HepG2 (cell line): ENCODE data around the gene MED12L. TPM values are rescaled to one million over a fixed set of nuclear protein-coding genes. Genes with fewer than 3 reads are reported as not detected.

ENCODE experiments used
- ATAC-seq: fragments of 200-7000 bp; cut with Tn5 transposase; 3 replicates; pipeline ENCODE4 v1.9.1; 2020; ENCODE audit warnings: mild to moderate bottlenecking, moderate library complexity
- BruUV-seq: library from RNA; stranded (reverse); fragments of 400-500 nt; replicated peaks from 2 replicates; lab custom pipeline; 2021; lab: Mats Ljungman, UMichigan
- CTCF ChIA-PET: fragments of 300-600 bp; formaldehyde crosslinking; extraction: SDS; loops from one replicate; lab custom pipeline; 2021; ENCODE audit warnings: low total read pairs, inconsistent platforms, low intra/inter-chr PET ratio; lab: Yijun Ruan, JAX
- POLR2A ChIA-PET: fragments of 350-600 bp; sonication (Branson Sonifier 250); formaldehyde crosslinking; loops from one replicate; lab custom pipeline; 2020; ENCODE audit warnings: antibody characterized with exemption, inconsistent platforms; lab: Yijun Ruan, JAX
- DNase-seq: peaks from one replicate; pipeline ENCODE4 v3.0.0-alpha.2; 2015; ENCODE audit warnings: low spot score
- FAIRE-seq: peaks from 3 replicates; lab custom pipeline; 2011; peaks lifted over from hg19 to GRCh38; lab: Jason Lieb, UNC
- H2AFZ ChIP-seq: one replicate; pipeline ENCODE4 v1.6.1; 2011; ENCODE audit warnings: low read length, inconsistent platforms
- H3K27ac ChIP-seq: fragments of 300-600 bp; 3 replicates; pipeline ENCODE4 v1.8.0; 2011; ENCODE audit warnings: mixed run types, mild to moderate bottlenecking, mixed read lengths, low read length, inconsistent platforms; ENCODE audit not compliant: insufficient read depth; ENCODE audit errors: extremely low read length
- H3K27me3 ChIP-seq, 2 experiments: fragments of 200-600 bp in 1 of 2; 2 replicates in 1 of 2; 3 replicates in 1 of 2; pipeline versions ENCODE4 v1.6.0 to v1.8.0; 2011; ENCODE audit warnings: low read length in 2 of 2, mild to moderate bottlenecking in 2 of 2, moderate library complexity in 2 of 2, inconsistent platforms in 1 of 2; ENCODE audit not compliant: insufficient read depth in 2 of 2, control insufficient read depth in 1 of 2
- H3K36me3 ChIP-seq, 2 experiments: fragments of 200-600 bp in 1 of 2; replicated peaks in 1 of 2; 2 replicates in 1 of 2; 3 replicates in 1 of 2; pipeline versions ENCODE4 v1.5.1 to v1.8.0; 2011; ENCODE audit warnings: low read length in 2 of 2, inconsistent platforms in 1 of 2; ENCODE audit not compliant: insufficient read depth in 2 of 2, control insufficient read depth in 1 of 2
- H3K4me1 ChIP-seq: 2 replicates; pipeline ENCODE4 v1.5.1; 2012; ENCODE audit warnings: low read length, inconsistent platforms; ENCODE audit not compliant: insufficient read depth
- H3K4me2 ChIP-seq: 2 replicates; pipeline ENCODE4 v1.6.0; 2011; ENCODE audit warnings: low read depth, low read length, inconsistent platforms
- H3K4me3 ChIP-seq, 3 experiments: fragments of 200-600 bp in 1 of 3; sonication (generic), shearing (Covaris generic) in 1 of 3; replicated peaks in 1 of 3; 2 replicates each; pipeline ENCODE4 v1.5.1; 2011 to 2016; ENCODE audit warnings: low read length in 3 of 3, inconsistent platforms in 2 of 3, low read depth in 2 of 3, mild to moderate bottlenecking in 2 of 3, control low read depth in 1 of 3, mixed read lengths in 1 of 3; ENCODE audit not compliant: insufficient read depth in 1 of 3
- H3K79me2 ChIP-seq: one replicate; pipeline ENCODE4 v1.6.1; 2011; ENCODE audit warnings: low read length, inconsistent platforms; ENCODE audit not compliant: insufficient read depth
- H3K9ac ChIP-seq: 2 replicates; pipeline ENCODE4 v1.6.0; 2011; ENCODE audit warnings: mild to moderate bottlenecking, low read depth, low read length, inconsistent platforms; ENCODE audit not compliant: insufficient read depth
- H3K9me3 ChIP-seq: 2 replicates; pipeline ENCODE4 v1.5.1; 2012; ENCODE audit warnings: mild to moderate bottlenecking, low read length
- H4K20me1 ChIP-seq: 2 replicates; pipeline ENCODE4 v1.6.0; 2011; ENCODE audit warnings: inconsistent platforms, mild to moderate bottlenecking, low read length, moderate library complexity; ENCODE audit not compliant: insufficient read depth
- ATF7 ChIP-seq, 2 experiments: fragments of 450-650 bp in 1 of 2; sonication (generic) in 1 of 2; formaldehyde crosslinking in 1 of 2; IDR thresholded peaks; 2 replicates each; pipeline versions ENCODE4 v1.4.0 to v1.6.1; 2016 to 2020; ENCODE audit warnings: antibody characterized with exemption in 1 of 2, mild to moderate bottlenecking in 1 of 2, missing genetic modification reagents in 1 of 2
- HIVEP1 ChIP-seq: sonication (generic); formaldehyde crosslinking; IDR thresholded peaks from 2 replicates; pipeline ENCODE4 v1.4.0; 2020; ENCODE audit warnings: mild to moderate bottlenecking, missing genetic modification reagents
- TCF7 ChIP-seq: sonication (generic); IDR thresholded peaks from 2 replicates; pipeline ENCODE4 v1.6.1; 2016; ENCODE audit warnings: antibody characterized with exemption, low read depth
- ZNF335 ChIP-seq: sonication (generic); formaldehyde crosslinking; IDR thresholded peaks from 2 replicates; pipeline ENCODE4 v1.4.0; 2020; ENCODE audit warnings: missing genetic modification reagents
- ZNF879 ChIP-seq: sonication (generic); formaldehyde crosslinking; IDR thresholded peaks from 2 replicates; pipeline ENCODE4 v1.8.1; 2023; ENCODE audit warnings: missing genetic modification reagents
- WGBS: methylation state at CpG from one replicate; pipeline ENCODE4 v1.1.6; 2017; ENCODE audit warnings: low lambda C conversion rate; 5-methylcytosine and 5-hydroxymethylcytosine counted together
- in situ Hi-C: cut with HindIII; loops from 2 replicates; pipeline ENCODE4 v1.10.0; 2017; ENCODE audit warnings: low pct_unique_long_range_greater_than_20kb; ENCODE audit not compliant: extremely low pct_ligation_motif_present
- intact Hi-C: fragments of 100-400 bp; cut with micrococcal nuclease; formaldehyde crosslinking; loops from one replicate; pipeline ENCODE4 v1.10.0; 2022; ENCODE audit not compliant: unreplicated experiment
- polyA plus RNA-seq, 8 experiments: library from polyadenylated mRNA; depleted of rRNA in 3 of 8; stranded (reverse) in 7 of 8; unstranded in 1 of 8; fragments of >200 nt; fragmentation: Illumina TruSeq in 4 of 8; extraction: Trizol in 4 of 8; gene quantifications; 2 replicates each; pipeline versions ENCODE4 v1.2.1 to v1.2.3, GENCODE V29; 2011 to 2016; ENCODE audit warnings: low read depth in 4 of 8, missing spikeins in 1 of 8, mixed read lengths in 1 of 8; ENCODE audit not compliant: insufficient read depth in 1 of 8
- total RNA-seq, 5 experiments: library from RNA; depleted of rRNA; stranded (reverse); fragments of >200 nt; fragmentation: Illumina TruSeq; extraction: Trizol; gene quantifications; 2 replicates each; pipeline ENCODE4 v1.2.3, GENCODE V29; 2016; ENCODE audit warnings: low read depth in 1 of 5
- TF ChIP-seq, protein P1 (sequence below): sonication (generic); formaldehyde crosslinking; IDR thresholded peaks from 2 replicates; pipeline ENCODE4 v1.8.0; 2022; ENCODE audit warnings: mild to moderate bottlenecking, missing genetic modification reagents; ENCODE audit not compliant: insufficient replicate concordance
- TF ChIP-seq, protein P2 (sequence below): sonication (generic); formaldehyde crosslinking; IDR thresholded peaks from 2 replicates; pipeline ENCODE4 v1.5.1; 2020; ENCODE audit warnings: missing genetic modification reagents, mild to moderate bottlenecking, borderline replicate concordance
- TF ChIP-seq, protein P3 (sequence below): sonication (generic); formaldehyde crosslinking; IDR thresholded peaks from 2 replicates; pipeline ENCODE4 v1.4.0; 2020; ENCODE audit warnings: low read depth, mild to moderate bottlenecking, missing genetic modification reagents

Gene MED12L
- total and polyA plus RNA-seq, 2 of the 13 experiments (the other 11 are each of a cell fraction or from before 2014, with no cell fraction given) = 0.07 to 0.64 TPM

DNA sequence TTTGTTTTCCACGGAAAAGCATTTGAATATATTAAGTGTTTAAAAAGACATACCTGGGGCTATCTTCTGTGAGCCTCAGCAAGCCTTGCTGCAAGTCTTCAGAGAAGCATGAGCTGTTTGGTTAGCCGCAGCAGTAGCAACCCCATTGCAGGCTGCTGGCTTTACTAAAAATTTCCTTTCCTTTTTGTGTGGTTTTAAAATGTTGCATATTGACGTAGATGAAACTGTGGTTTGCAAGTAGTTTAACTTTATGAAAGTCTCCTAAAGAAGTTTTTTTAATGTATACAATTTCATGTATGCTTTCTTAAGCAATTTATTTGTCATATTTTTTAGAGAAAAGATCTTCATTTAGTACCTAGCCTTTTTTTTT, 117.6 kb downstream of the MED12L start, which contains the start of gene GPR171:
GPR171 (minus strand) TSS at position 166 of the 370 bp plus-strand sequence. CDS start 3,830 bp downstream, outside the sequence.
- no peak within 1 kb of the TSS for H3K4me3 ChIP-seq
- H3K27ac ChIP-seq = no peak within 1 kb of the TSS
- ATAC-seq = no peak
- WGBS = 95% methylated on average over 3 of the region's 3 CpGs
- H3K4me1 ChIP-seq = peaks cover 49% of the 10 kb centered on the region
- FAIRE-seq = no peak
- H3K79me2 ChIP-seq = no peaks in the 10 kb centered on the region
- in situ Hi-C loops = loop anchor here (25.0 kb wide), 1 partner anchor 584 kb away; no protein-coding TSS in a partner anchor
- no peaks in the 10 kb centered on the region for H3K9me3 ChIP-seq
- no peak within 1 kb of the TSS for H3K4me2 ChIP-seq
- TF ChIP-seq, protein P1, sequence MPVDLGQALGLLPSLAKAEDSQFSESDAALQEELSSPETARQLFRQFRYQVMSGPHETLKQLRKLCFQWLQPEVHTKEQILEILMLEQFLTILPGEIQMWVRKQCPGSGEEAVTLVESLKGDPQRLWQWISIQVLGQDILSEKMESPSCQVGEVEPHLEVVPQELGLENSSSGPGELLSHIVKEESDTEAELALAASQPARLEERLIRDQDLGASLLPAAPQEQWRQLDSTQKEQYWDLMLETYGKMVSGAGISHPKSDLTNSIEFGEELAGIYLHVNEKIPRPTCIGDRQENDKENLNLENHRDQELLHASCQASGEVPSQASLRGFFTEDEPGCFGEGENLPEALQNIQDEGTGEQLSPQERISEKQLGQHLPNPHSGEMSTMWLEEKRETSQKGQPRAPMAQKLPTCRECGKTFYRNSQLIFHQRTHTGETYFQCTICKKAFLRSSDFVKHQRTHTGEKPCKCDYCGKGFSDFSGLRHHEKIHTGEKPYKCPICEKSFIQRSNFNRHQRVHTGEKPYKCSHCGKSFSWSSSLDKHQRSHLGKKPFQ (CRISPR knock-in tag) = no peak
- no peak for TF ChIP-seq ZNF335 (CRISPR knock-in tag)
- TF ChIP-seq ATF7 (IDR thresholded peaks at IDR 0.05) = no peak
- TF ChIP-seq ATF7 (CRISPR knock-in tag; IDR thresholded peaks at IDR 0.05) = no peak
- TF ChIP-seq, protein P2, sequence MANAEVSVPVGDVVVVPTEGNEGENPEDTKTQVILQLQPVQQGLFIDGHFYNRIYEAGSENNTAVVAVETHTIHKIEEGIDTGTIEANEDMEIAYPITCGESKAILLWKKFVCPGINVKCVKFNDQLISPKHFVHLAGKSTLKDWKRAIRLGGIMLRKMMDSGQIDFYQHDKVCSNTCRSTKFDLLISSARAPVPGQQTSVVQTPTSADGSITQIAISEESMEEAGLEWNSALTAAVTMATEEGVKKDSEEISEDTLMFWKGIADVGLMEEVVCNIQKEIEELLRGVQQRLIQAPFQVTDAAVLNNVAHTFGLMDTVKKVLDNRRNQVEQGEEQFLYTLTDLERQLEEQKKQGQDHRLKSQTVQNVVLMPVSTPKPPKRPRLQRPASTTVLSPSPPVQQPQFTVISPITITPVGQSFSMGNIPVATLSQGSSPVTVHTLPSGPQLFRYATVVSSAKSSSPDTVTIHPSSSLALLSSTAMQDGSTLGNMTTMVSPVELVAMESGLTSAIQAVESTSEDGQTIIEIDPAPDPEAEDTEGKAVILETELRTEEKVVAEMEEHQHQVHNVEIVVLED (CRISPR knock-in tag) = no peak
- no peak for TF ChIP-seq HIVEP1 (CRISPR knock-in tag)
- TF ChIP-seq, protein P3, sequence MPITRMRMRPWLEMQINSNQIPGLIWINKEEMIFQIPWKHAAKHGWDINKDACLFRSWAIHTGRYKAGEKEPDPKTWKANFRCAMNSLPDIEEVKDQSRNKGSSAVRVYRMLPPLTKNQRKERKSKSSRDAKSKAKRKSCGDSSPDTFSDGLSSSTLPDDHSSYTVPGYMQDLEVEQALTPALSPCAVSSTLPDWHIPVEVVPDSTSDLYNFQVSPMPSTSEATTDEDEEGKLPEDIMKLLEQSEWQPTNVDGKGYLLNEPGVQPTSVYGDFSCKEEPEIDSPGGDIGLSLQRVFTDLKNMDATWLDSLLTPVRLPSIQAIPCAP (CRISPR knock-in tag) = no peak
- TF ChIP-seq ZNF879 (CRISPR knock-in tag) = no peak
- no peak for TF ChIP-seq TCF7
- H2AFZ ChIP-seq = peak within 1 kb of the TSS; percentile 18
- CTCF ChIA-PET = no interaction called here
- no peak for DNase-seq
- intact Hi-C loops = no loop called here
- H3K9ac ChIP-seq = no peak within 1 kb of the TSS
- POLR2A ChIA-PET = no interaction called here
- H3K36me3 ChIP-seq = no peaks in the 10 kb centered on the region
- BruUV-seq = no TSS peak
- no peaks in the 10 kb centered on the region for H4K20me1 ChIP-seq
- no peaks in the 10 kb centered on the region for H3K27me3 ChIP-seq
